Thymus (tissue), 11 donors: ENCODE data around the gene PKN2. TPM values are rescaled to one million over a fixed set of nuclear protein-coding genes. Genes with fewer than 3 reads are reported as not detected.
"Not testable (repeated sequence)": the region's sequence is repeated elsewhere in the genome, so short reads cannot be mapped to it uniquely, and the experiment has no call there.

Experiments
- DNase-seq, 9 donors: peaks; one replicate each; pipeline ENCODE4 v3.0.0-alpha.2; 2013; ENCODE audit warnings: low spot score in 9 of 9, low read depth in 6 of 9, missing footprints in 1 of 9
- H3K27ac ChIP-seq, 2 donors: one replicate each; pipeline ENCODE4 v1.5.1; 2013; ENCODE audit warnings: control low read depth in 1 of 2, low read depth in 1 of 2, low read length in 1 of 2, mild to moderate bottlenecking in 1 of 2, moderate library complexity in 1 of 2
- H3K27me3 ChIP-seq, 2 donors: one replicate each; pipeline ENCODE4 v1.5.1; 2013; ENCODE audit warnings: low read length in 1 of 2; ENCODE audit not compliant: control insufficient read depth in 2 of 2, insufficient read depth in 1 of 2
- H3K36me3 ChIP-seq, 2 donors: one replicate each; pipeline ENCODE4 v1.5.1; 2013; ENCODE audit warnings: low read length in 1 of 2, mild to moderate bottlenecking in 1 of 2, moderate library complexity in 1 of 2; ENCODE audit not compliant: control insufficient read depth in 2 of 2, insufficient read depth in 2 of 2
- H3K4me1 ChIP-seq, 2 donors: one replicate each; pipeline ENCODE4 v1.5.1; 2013; ENCODE audit warnings: low read length in 2 of 2; ENCODE audit not compliant: control insufficient read depth in 2 of 2, insufficient read depth in 2 of 2
- H3K4me3 ChIP-seq, 2 donors: one replicate each; pipeline ENCODE4 v1.5.1; 2013; ENCODE audit warnings: low read length in 2 of 2, control low read depth in 1 of 2, mild to moderate bottlenecking in 1 of 2
- H3K9me3 ChIP-seq, 2 donors: one replicate each; pipeline ENCODE4 v1.5.1; 2013; ENCODE audit warnings: low read length in 1 of 2, mild to moderate bottlenecking in 1 of 2; ENCODE audit not compliant: control insufficient read depth in 2 of 2, insufficient read depth in 1 of 2
- WGBS: extraction: QIAGEN DNeasy Blood & Tissue Kit; methylation state at CpG from one replicate; pipeline ENCODE4 v1.1.7; 2013; 5-methylcytosine and 5-hydroxymethylcytosine counted together
- polyA plus RNA-seq: library from polyadenylated mRNA; stranded (reverse); fragments of 200-250 nt; gene quantifications from one replicate; pipeline ENCODE4 v1.2.3, GENCODE V29; 2013
- total RNA-seq: library from RNA; stranded (reverse); fragments of 120-200 nt; gene quantifications from one replicate; pipeline ENCODE4 v1.2.4, GENCODE V29; 2013
- donor health status: healthy.

PKN2 gene
- total and polyA plus RNA-seq, 2 donors, result 26.0 to 27.5 TPM

DNA sequence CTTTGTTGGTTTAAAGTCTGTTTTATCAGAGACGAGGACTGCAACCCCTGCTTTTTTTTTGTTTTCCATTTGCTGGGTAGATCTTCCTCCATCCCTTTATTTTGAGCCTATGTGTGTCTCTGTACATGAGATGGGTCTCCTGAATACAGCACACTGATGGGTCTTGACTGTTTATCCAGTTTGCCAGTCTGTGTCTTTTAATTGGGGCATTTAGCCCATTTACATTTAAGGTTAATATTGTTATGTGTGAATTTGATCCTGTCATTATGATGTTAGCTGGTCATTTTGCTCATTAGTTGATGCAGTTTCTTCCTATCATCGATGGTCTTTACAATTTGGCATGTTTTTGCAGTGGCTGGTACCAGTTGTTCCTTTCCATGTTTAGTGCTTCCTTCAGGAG, 32.5 kb downstream of the PKN2 start:
- H3K4me1 ChIP-seq, H3K4me3 ChIP-seq, DNase-seq, H3K36me3 ChIP-seq, H3K27me3 ChIP-seq, H3K27ac ChIP-seq, H3K9me3 ChIP-seq: not testable (repeated sequence)
- WGBS, result 97% methylated on average over 2 of the region's 2 CpGs

DNA sequence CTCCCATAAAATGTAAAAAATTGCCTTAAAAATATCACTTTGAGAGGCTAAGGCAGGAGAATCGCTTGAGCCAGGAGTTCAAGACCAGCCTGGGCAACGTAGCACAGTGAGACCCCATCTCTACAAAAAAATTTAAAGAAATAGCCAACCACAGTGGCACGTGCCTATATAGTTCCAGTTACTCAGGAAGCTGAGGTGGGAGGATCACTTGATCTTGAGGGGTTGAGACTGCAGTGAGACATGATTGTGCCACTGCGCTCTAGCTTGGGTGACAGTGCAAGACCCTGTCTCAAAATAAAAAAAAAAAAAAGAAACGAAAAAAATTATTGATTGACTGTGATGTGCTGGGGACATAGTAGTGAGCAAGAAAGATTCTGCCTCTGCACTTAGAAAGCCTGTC, 38.4 kb downstream of the PKN2 start:
- Histone ChIP-seq H3K27ac (no peak overlapping the region), H3K9me3 (no peaks in the 10 kb centered on the region), H3K4me1 (peaks cover 0 to 2% of the 10 kb centered on the region in 2 donors), H3K4me3 (no peak overlapping the region), H3K27me3 (no peaks in the 10 kb centered on the region), H3K36me3 (peaks cover 0 to 2% of the 10 kb centered on the region in 2 donors)
- DNase-seq, result no peak
- WGBS, result 93% methylated on average over 5 of the region's 5 CpGs

DNA sequence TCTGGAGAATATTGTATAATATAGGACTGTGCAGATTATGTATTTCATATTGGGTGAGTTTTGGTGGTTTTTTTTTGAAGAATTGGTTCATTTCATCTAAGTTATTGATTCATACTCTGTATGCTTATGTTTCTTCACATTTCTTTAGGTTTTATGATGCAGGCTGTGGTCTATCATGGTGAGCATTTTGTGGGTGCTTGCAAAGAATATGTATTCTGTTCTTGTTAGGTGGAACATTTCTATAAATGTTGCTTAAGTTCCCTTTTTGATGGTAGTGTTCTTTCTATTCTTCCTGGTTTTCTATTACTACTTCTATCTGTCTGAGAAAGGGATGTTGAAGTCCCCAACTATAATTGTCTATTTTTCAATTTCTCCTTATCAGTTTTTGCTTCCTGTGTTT, 42.6 kb downstream of the PKN2 start:
- Histone ChIP-seq H3K27ac (no peak overlapping the region), H3K4me3 (no peak overlapping the region), H3K9me3 (no peaks in the 10 kb centered on the region), H3K27me3 (no peaks in the 10 kb centered on the region), H3K4me1 (peaks cover 0 to 2% of the 10 kb centered on the region in 2 donors), H3K36me3 (peaks cover 7 to 8% of the 10 kb centered on the region in 2 donors)
- no peak for DNase-seq

DNA sequence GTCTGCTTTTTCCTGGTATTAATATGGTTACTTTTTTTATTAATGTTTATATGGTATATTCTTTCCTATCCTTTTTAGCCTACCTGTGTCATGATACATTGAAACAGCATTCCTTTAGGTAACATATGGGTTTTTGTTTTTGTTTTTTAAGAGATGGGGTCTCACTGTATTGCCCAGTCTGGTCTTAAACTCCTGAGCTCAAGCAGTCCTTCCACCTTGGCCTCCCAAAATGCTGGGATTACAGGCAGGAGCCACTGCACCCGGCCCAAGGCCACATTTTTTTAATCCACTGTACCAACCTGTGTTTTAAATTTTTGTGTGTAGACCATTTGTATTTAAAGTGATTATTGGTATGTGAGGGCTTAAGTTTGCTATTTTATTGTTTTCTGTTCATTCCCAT, 43.1 kb downstream of the PKN2 start:
- DNase-seq, result no peak
- H3K27ac ChIP-seq, result no peak overlapping the region
- no peaks in the 10 kb centered on the region for H3K9me3 ChIP-seq
- no peak overlapping the region for H3K4me3 ChIP-seq
- peaks cover 7 to 8% of the 10 kb centered on the region in 2 donors for H3K36me3 ChIP-seq
- peaks cover 0 to 2% of the 10 kb centered on the region in 2 donors for H3K4me1 ChIP-seq
- WGBS, result 98% methylated on average over 1 of the region's 1 CpG
- H3K27me3 ChIP-seq, result no peaks in the 10 kb centered on the region

DNA sequence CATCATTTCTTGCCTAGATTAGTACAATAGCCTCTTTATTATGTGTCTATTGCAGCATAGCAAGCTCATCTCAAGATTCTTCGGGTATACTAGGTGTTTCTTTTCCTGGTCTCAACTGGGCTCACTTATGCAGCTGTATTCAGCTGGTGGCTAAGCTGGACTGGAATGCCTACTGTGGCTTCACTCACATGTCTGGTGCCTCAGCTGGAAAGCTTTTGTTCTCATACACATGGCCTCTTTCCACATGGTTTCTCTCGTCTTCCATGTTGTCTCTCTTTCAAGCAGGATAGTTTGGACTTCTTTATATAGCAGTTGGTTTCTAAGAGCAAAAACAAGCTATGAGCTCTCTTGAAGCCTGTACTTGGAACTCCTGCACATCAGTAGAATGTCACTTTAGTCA, 45.2 kb downstream of the PKN2 start:
- Histone ChIP-seq H3K27ac (no peak overlapping the region), H3K27me3 (no peaks in the 10 kb centered on the region), H3K4me1 (no peaks in the 10 kb centered on the region), H3K36me3 (peaks cover 7 to 8% of the 10 kb centered on the region in 2 donors), H3K9me3 (no peaks in the 10 kb centered on the region), H3K4me3 (no peak overlapping the region)
- 97% methylated on average over 2 of the region's 2 CpGs for WGBS
- DNase-seq, result no peak

DNA sequence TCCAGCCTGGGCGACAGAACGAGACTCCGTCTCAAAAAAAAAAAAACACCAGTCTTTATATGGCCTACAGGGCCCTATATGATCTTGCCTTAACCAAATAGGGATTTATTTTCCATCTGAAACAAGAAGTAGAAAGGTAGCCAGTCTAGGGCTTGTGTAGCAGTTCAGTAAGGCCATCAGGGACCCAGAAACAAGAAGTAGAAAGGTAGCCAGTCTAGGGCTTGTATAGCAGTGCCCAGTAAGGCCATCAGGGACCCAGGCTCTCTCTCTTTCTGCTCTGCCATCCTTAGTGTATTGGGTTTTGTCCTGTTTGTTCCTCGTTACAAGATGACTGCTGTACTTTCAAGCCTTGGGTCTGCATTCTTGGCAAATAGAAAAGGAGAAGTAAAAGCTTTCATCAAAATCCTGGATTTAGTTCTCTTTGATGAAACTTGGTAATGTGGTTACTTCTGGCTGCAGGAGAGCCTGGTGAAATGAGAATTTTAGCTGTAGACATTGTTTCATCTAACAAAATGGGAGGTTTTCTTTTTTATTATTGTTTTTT, 46.1 kb downstream of the PKN2 start:
- H3K27me3 ChIP-seq, result no peaks in the 10 kb centered on the region
- no peak overlapping the region for H3K27ac ChIP-seq
- H3K36me3 ChIP-seq, result peaks cover 7 to 8% of the 10 kb centered on the region in 2 donors
- H3K4me1 ChIP-seq, result no peaks in the 10 kb centered on the region
- WGBS, result 92% methylated on average over 4 of the region's 4 CpGs
- H3K4me3 ChIP-seq, result no peak overlapping the region
- no peak for DNase-seq
- H3K9me3 ChIP-seq, result peaks cover 2 to 3% of the 10 kb centered on the region in 2 donors

DNA sequence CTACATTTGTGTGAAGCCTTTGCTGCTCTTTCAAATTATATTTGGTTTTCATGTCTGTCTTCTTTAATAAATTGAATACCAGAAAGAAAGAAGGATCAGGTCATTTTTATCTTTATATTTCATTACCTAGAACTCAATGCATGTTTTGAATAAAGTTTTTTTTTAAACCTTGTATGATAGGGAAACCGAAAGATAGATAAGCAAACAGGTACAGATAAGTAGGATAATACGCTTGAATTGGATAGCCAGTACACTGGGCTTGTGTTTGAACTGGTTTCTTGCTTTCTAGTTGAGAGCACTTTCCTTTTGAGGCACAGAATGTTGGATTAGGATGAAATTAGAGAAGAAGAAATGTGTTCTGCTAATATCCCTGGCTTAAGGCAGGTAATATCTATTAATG, 46.9 kb downstream of the PKN2 start:
- WGBS, result 96% methylated on average over 2 of the region's 2 CpGs
- no peak overlapping the region for H3K4me3 ChIP-seq
- peaks cover 7 to 8% of the 10 kb centered on the region in 2 donors for H3K36me3 ChIP-seq
- DNase-seq, result no peak
- no peaks in the 10 kb centered on the region for H3K27me3 ChIP-seq
- peak overlapping the region in 1 of 2 donors; percentile 4 for H3K27ac ChIP-seq
- no peaks in the 10 kb centered on the region for H3K4me1 ChIP-seq
- H3K9me3 ChIP-seq, result peaks cover 3 to 4% of the 10 kb centered on the region in 2 donors

DNA sequence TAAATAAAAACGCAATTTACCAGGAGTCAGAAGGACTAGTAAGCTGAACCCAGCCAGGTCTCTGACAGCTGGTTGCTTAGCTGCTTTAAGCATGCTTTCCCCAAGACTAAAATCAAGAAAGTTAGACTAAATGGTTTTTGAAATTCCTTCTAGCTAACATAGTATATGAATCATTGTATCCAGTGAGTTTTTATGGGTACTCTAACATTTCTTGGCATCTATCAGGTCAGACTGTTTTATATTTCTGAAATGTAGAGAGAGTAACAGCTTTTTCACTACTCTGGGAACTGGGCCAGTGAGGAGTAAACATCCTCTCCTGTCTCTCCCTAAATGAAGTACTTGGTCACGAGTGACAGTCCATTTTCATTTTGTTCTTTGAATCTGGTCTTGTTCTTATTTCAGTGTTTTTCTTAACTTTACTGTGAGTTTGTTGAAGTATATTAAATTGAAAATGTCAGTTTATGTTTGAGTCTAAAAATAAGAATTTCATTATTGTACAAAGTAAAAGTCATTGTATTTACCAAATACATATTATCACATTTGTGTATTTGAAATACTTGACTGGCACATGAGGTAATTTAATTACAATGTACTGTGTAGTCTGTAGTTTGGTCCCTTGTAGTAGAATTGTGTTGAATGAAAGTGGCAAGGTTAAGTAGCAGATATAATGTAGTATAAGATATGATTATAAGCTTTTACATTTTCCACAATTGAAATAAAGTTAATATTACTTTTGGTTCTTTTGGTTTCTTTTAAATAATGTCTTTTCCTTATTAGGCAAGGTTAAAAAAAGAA, 47.6 kb downstream of the PKN2 start:
- 82% methylated on average over 2 of the region's 2 CpGs for WGBS
- no peak overlapping the region for H3K4me3 ChIP-seq
- DNase-seq, result no peak

DNA sequence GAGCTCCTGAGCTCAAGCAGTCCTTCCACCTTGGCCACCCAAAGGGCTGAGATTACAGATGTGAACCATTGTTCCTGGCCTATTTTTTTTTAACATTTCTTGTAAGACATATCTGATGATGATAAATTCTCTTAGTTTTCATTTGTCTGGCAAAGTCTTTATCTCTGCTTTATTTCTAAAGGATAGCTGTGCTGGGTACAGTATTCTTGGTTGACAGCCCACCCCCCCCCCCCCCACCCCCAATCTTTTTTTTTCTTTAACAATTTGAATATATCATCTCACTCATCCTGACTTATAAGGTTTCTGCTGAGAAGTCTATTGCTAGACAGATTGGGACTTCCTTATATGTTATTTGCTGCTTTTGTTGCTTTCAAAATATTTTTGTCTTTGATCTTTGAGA, 51.3 kb downstream of the PKN2 start:
- no peaks in the 10 kb centered on the region for H3K27me3 ChIP-seq
- no peaks in the 10 kb centered on the region for H3K4me1 ChIP-seq
- no peak overlapping the region for H3K4me3 ChIP-seq
- H3K9me3 ChIP-seq, result peaks cover 3 to 8% of the 10 kb centered on the region in 2 donors
- no peak for DNase-seq
- peaks cover 0 to 12% of the 10 kb centered on the region in 2 donors for H3K36me3 ChIP-seq
- H3K27ac ChIP-seq, result no peak overlapping the region

More for the DNA sequence above, 47.6 kb downstream of the PKN2 start:
- Histone ChIP-seq H3K36me3 (peaks cover 7 to 11% of the 10 kb centered on the region in 2 donors), H3K9me3 (peaks cover 3 to 5% of the 10 kb centered on the region in 2 donors), H3K4me1 (no peaks in the 10 kb centered on the region), H3K27ac (peak overlapping the region in 1 of 2 donors; percentile 4), H3K27me3 (no peaks in the 10 kb centered on the region)
